Keratinocyte (primary cell): ENCODE data around the gene SCUBE2.

Source experiments
- CTCF ChIP-seq, 3 experiments: IDR thresholded peaks in 1 of 3; conservative IDR thresholded peaks in 1 of 3; optimal IDR thresholded peaks in 1 of 3; 2 replicates in 2 of 3; 3 replicates in 1 of 3; pipeline versions ENCODE3 to v1.5.1; 2011; ENCODE audit warnings: low read length in 3 of 3, mild to moderate bottlenecking in 3 of 3, moderate library complexity in 2 of 3, control low read depth in 1 of 3, inconsistent platforms in 1 of 3; ENCODE audit not compliant: insufficient read depth in 2 of 3; ENCODE audit errors: extremely low read depth in 1 of 3
- EZH2 ChIP-seq: IDR thresholded peaks from one replicate; pipeline ENCODE4 v1.6.1; 2012; ENCODE audit warnings: inconsistent platforms, mild to moderate bottlenecking, low read length, moderate library complexity

GRCh38 chr11:9008011-9008550 is 83.3 kb downstream of the SCUBE2 start:
- TF ChIP-seq CTCF (optimal IDR thresholded peaks at IDR 0.05 in 1 of 3, IDR thresholded peaks at IDR 0.05 in 1 of 3, conservative IDR thresholded peaks at IDR 0.05 in 1 of 3; ENCODE audit: extremely low read depth in 1 of 3, insufficient read depth in 2 of 3, low read length in 3 of 3) = no peak
- no peak for TF ChIP-seq EZH2
